Tibial nerve (tissue), 4 donors: ENCODE data around the gene BCAR3.

Experiments used
- EP300 ChIP-seq, 2 donors: sonication (generic); formaldehyde crosslinking; IDR thresholded peaks; one replicate each; pipeline ENCODE4 v1.6.1; 2017; ENCODE audit warnings: antibody characterized with exemption in 2 of 2, mild to moderate bottlenecking in 1 of 2
- POLR2A ChIP-seq, 2 donors: fragments of 450-650 bp; IDR thresholded peaks; one replicate each; pipeline ENCODE4 v1.6.1; 2017; ENCODE audit warnings: antibody characterized with exemption in 2 of 2, mild to moderate bottlenecking in 2 of 2, moderate library complexity in 2 of 2
- TF ChIP-seq, protein P1 (sequence below), 5 experiments: fragments of 200-600 bp in 3 of 5; fragments of 450-650 bp in 2 of 5; sonication (generic) in 3 of 5; IDR thresholded peaks; one replicate each; pipeline ENCODE4 v1.5.1; 2016 to 2019; ENCODE audit warnings: antibody characterized with exemption in 5 of 5, mild to moderate bottlenecking in 3 of 5, moderate library complexity in 2 of 5

DNA sequence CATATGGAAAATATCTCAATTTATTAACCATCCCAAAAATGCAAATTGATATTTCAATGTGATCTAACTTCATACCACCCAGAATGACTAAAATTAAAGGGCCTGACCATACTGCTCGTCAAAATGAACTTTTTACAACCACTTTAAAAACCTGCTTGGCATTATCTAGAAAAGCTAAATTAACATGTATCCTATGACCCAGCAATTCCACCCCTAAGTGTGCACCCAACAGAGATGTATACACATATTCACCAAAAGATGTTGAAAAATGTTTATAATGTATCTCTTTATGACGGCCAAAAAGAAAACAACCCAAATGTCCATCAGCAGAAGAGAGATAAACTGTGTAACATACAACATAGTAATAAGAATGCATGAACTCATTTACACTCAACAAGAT lies 1.6 kb upstream of the BCAR3 start:
- TF ChIP-seq POLR2A (IDR thresholded peaks at IDR 0.05) (no peak), EP300 (IDR thresholded peaks at IDR 0.05) (no peak)
- TF ChIP-seq, protein P1, sequence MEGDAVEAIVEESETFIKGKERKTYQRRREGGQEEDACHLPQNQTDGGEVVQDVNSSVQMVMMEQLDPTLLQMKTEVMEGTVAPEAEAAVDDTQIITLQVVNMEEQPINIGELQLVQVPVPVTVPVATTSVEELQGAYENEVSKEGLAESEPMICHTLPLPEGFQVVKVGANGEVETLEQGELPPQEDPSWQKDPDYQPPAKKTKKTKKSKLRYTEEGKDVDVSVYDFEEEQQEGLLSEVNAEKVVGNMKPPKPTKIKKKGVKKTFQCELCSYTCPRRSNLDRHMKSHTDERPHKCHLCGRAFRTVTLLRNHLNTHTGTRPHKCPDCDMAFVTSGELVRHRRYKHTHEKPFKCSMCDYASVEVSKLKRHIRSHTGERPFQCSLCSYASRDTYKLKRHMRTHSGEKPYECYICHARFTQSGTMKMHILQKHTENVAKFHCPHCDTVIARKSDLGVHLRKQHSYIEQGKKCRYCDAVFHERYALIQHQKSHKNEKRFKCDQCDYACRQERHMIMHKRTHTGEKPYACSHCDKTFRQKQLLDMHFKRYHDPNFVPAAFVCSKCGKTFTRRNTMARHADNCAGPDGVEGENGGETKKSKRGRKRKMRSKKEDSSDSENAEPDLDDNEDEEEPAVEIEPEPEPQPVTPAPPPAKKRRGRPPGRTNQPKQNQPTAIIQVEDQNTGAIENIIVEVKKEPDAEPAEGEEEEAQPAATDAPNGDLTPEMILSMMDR (IDR thresholded peaks at IDR 0.05) = no peak
